Left ventricle myocardium superior (tissue), 1 donor: ENCODE measurements around the gene CISD2. TPM values are rescaled to one million over a fixed set of nuclear protein-coding genes. Genes with fewer than 3 reads are reported as not detected.
"Not testable (repeated sequence)": the region's sequence is repeated elsewhere in the genome, so short reads cannot be mapped to it uniquely, and the experiment has no call there.

ENCODE experiments used
- ATAC-seq: fragments of 200-7000 bp; cut with Tn5 transposase; one replicate; pipeline ENCODE4 v1.9.1; 2020; ENCODE audit warnings: mild to moderate bottlenecking, moderate library complexity
- DNase-seq: peaks from one replicate; pipeline ENCODE4 v3.0.0-alpha.2; 2020
- intact Hi-C: fragments of 100-400 bp; cut with micrococcal nuclease; formaldehyde crosslinking; loops from one replicate; pipeline ENCODE4 v1.11.0; 2022
- long read RNA-seq: library from polyadenylated mRNA; unstranded; transcript quantifications from one replicate; pipeline ENCODE4 v2.0.0, GENCODE V29; 2021
- total RNA-seq: library from RNA; stranded (reverse); fragmentation: NEBNext Ultra II Directional; extraction: Animal tissue kit (Norgen Biotek cat#: 25700); gene quantifications from one replicate; pipeline ENCODE4 v1.2.1, GENCODE V29; 2021
- donor health status: DM: no; HTN: yes; CAD: no; lungs with severe emphysema.

Gene CISD2
- 20.1 TPM for total RNA-seq
- long read RNA-seq, full-length matches to known transcripts = 55 of 57 reads
- long read RNA-seq, partial matches to known transcripts = 0 of 57 reads
- long read RNA-seq, other reads (novel, unspliced or antisense) = 2 of 57 reads

DNA sequence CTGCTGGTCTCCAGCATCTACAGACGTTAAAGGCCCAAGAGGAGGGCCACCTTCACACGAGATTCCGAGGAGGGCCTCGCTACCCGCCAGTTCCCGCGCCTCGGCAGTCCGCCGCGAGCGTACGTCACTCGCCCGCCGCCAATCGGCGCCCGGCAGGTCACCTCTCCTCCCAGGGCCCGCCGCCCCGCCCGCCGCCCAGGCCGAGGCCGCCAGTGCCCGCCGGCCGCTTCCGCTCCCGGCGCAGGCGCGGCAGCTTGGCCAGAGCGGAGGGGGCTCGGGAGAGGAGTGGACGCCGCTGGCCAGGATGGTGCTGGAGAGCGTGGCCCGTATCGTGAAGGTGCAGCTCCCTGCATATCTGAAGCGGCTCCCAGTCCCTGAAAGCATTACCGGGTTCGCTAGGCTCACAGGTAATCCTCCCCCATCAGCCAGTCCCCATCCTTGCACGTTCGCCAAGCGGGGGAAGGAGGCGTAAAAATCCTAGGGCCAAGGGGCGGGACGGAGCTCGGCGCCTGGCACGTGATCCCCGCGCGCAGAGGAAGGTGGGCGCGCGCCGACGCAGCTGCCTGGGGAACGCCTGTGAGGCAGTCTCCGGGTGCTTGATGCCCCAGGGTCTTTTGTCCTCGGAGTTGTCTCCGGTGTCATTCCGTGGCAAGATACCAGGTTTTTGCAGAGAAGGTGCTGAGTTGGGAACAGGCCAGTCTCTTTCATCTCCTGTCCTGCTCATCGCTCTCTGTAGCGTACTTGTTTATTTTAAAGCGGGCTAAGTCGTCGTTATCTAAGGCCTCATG is at the start of gene CISD2:
TSS of gene CISD2 (plus strand) at position 212 of the 788 bp plus-strand sequence. CDS start at position 305, 93 bp downstream.
- DNase-seq = peak; percentile 96
- peak; percentile 99 for ATAC-seq
- intact Hi-C loops = no loop called here

- DNase-seq, intact Hi-C loops, ATAC-seq: not testable (repeated sequence)
These were observed 49.7 kb upstream of the CISD2 start for GRCh38 chr4:102819100-102819499.

GRCh38 chr4:102819588-102820365 is 49.0 kb upstream of the CISD2 start:
- intact Hi-C loops = no loop called here
- no peak for DNase-seq
- ATAC-seq = no peak

- DNase-seq (no peak), ATAC-seq (no peak)
- intact Hi-C loops = no loop called here
These were observed 45.3 kb upstream of the CISD2 start for GRCh38 chr4:102823464-102823863.

- intact Hi-C loops = no loop called here
- ATAC-seq (no peak), DNase-seq (no peak)
These were observed 44.9 kb upstream of the CISD2 start for GRCh38 chr4:102823897-102824296.

- no peak for DNase-seq
- intact Hi-C loops = no loop called here
- no peak for ATAC-seq
These were observed 44.4 kb upstream of the CISD2 start for GRCh38 chr4:102824398-102824797.

GRCh38 chr4:102825261-102826091 is 43.3 kb upstream of the CISD2 start:
- ATAC-seq (no peak), DNase-seq (no peak)
- intact Hi-C loops = no loop called here

DNA sequence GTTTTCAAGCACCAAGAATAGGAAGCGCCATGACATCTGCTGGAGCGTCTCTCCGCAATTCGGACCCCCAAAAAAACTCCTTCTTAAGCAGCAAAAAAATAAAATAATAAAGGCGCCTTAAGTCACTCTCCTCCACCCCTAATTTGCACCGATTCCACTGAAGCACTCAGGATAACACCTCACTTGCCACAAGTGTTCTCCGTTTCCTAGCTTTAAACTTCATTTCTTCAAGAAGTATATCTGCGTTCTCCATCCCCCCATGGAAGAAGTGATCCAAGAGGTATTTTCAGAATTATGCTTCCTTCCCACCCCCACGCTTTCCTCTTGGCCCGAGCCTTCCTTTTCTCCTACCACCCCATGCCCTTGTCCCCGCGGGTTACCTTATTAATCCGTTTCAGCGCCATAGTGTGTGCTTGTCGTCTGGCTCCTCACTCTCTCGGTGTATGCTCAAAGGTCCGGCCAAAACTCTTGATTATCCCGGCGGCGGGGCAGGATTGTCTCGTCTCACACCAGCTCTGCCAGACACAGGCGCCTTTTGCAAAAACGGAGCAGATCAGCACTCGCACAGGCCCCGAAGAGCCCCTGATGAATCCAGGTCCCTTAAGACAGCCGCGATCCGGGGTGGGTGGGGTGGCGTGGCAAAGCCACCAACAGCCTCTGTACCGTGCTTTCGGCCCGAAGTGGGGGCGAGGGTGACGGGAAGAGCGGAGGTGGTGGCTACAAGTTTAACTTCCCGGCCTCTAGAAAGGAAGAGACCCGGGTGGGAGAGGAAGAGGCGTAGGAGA is 42.5 kb upstream of the CISD2 start:
- intact Hi-C loops = no loop called here
- no peak for ATAC-seq
- DNase-seq = no peak

DNA sequence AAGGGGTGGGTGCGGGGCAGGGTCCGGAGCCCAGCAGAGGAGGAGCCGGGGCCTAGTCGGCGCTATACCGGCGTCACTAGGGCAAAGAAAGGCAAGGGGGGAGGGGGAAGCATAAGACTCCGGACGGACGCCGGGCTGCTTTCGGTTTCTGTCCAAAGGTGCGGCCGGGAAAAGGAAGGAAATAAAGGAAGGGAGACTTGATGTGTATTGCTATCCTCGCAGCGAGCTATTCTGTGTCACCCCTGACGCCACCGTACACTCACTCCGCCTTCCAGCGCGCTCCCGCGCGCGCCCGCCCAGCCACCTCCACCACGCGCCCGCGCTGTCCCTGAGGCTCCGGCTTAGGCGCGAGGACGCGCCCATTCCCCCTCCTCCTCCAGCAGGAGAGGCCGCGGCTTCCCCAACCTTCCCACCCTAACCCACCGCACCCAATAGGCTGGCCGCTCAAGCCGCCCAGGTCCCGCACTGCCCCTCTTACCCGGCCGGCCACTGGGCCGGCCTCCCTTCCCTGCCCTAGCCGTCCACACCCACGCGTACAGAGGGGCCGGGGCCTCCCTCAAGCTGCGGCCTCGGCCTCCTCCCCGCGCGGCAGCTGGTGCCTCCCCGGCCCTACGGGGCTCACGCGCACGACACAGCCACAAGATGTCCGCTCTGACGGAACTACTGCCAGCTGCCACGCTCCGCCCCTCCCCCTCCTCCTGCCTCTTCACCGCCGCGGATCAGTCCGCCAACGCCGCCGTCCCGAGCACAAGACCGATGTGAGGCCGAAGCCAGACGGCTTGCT is 41.7 kb upstream of the CISD2 start, which contains the start of gene UBE2D3:
TSS of gene UBE2D3 (minus strand) at position 662 of the 784 bp plus-strand sequence. CDS start 1,043 bp downstream, outside the sequence.
- DNase-seq (peak; percentile 95), ATAC-seq (peak; percentile 74)
- intact Hi-C loops = no loop called here

DNA sequence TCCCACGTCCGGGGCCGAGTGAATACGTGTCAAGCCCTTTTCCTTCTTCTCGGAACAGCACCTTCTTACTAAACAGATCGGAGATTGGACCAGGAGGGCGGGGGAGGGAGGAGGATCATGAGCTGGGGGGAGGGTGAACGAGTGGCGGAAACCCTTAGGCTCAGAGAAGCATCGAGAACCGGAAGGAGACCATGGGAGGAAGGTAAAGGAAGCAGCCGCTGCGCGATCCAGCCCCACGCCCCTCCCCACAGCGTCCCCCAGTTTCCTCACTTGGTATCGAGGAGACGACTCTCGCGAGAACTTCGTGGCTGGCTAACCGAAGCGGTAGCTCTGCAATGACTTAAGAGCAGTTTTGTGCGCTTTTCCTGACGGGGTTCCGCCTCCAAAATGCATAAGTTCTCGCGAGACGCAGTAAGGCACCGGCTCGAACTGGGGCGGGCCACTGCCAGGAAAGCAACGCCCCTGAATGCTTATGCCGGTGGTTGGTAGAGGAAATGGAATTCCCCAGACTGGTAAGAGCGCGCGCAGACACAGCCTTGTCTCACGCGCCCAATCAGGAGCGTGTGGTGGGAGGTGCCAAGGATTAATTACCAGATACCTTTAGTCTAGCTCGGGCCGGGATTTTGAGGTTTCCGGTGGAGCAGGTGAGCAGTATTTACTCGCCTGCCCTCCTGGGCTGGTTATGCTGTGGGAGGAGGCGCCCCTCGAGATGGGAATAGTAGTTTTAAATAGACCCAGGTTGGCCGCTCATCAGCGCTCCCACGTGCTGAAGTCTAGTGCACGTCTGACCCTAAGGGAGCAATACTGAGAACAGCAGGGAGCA is 40.9 kb upstream of the CISD2 start:
- DNase-seq (peak; percentile 99), ATAC-seq (peak; percentile 84)
- intact Hi-C loops = no loop called here

DNA sequence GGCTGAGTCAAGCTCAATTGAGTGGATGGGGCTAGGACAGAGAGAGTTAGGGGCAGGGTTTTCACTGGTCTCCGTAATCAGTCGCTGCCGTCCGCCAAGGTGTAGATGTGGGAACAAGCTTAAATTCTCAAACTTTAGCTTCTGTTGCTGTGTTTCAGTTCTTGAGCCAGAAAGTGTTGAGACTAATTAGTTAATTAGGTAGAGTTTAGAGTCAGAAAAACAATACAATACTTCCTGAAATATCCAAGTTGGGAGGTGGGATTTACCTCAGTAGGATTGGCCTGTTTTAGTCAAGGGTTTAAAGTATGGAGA is 40.3 kb upstream of the CISD2 start:
- intact Hi-C loops = no loop called here
- no peak for DNase-seq
- ATAC-seq = no peak

GRCh38 chr4:102829803-102830202 is 39.0 kb upstream of the CISD2 start:
- ATAC-seq (no peak), DNase-seq (no peak)
- intact Hi-C loops = no loop called here

GRCh38 chr4:102832105-102832504 is 36.7 kb upstream of the CISD2 start:
- ATAC-seq = no peak
- DNase-seq = no peak
- intact Hi-C loops = no loop called here

GRCh38 chr4:102832667-102833066 is 36.1 kb upstream of the CISD2 start:
- DNase-seq (no peak), ATAC-seq (no peak)
- intact Hi-C loops = no loop called here

DNA sequence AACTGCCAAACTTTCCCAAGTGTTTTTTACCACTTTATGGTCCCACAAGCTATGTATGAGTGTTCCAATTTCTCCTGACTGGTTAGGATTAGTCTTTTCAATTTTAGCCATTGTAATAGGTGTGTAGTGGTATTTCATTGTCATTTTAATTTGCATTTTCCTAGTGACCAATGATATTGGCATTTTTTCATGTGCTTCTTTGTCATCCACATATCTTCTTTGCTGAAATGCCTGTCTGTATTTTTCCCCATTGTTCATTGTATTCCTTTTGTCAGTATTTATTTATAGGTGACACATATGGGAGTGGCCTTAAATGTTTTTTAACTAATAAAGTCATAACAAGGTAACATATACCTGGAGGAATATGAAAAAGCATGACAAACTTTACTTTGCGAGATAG is 32.2 kb upstream of the CISD2 start:
- DNase-seq = no peak
- intact Hi-C loops = no loop called here
- no peak for ATAC-seq

DNA sequence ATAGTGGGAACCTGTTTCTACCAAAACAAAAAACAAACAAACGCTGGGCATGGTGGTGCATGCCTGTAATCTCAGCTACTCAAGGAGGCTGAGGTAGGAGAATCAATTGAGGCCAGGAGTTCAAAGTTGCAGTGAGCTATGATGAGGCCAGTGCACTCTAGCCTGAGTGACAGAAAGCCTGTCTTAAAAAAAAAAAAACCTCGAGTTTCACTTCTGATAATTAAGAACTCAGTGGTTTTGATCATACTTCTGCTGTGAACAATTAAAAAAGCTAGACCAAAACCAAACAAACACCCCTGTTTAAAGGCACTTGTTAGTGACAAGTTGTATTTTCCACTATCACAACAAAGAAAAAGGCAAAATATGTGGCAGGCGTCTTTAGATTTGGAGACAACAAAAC is 26.4 kb upstream of the CISD2 start:
- ATAC-seq (no peak), DNase-seq (no peak)
- intact Hi-C loops = no loop called here

GRCh38 chr4:102843273-102843672 is 25.5 kb upstream of the CISD2 start:
- DNase-seq = no peak
- intact Hi-C loops = no loop called here
- ATAC-seq = no peak
